GM12892 (cell line): ENCODE results near the gene TRIM17.

ENCODE experiments used
- DNase-seq: peaks from one replicate; pipeline ENCODE4 v3.0.0; 2011; ENCODE audit not compliant: insufficient read length
- FAIRE-seq: peaks from 2 replicates; lab custom pipeline; 2011; peaks lifted over from hg19 to GRCh38; lab: Jason Lieb, UNC
- POLR2A ChIP-seq: IDR thresholded peaks from 2 replicates; pipeline ENCODE4 v1.6.1; 2011; ENCODE audit warnings: low read depth, low read length, control low read depth
- POLR2AphosphoS5 ChIP-seq: IDR thresholded peaks from 2 replicates; pipeline ENCODE4 v1.6.1; 2011; ENCODE audit warnings: low read depth, low read length, control low read depth
- TAF1 ChIP-seq: IDR thresholded peaks from 2 replicates; pipeline ENCODE4 v1.6.1; 2011; ENCODE audit warnings: low read depth, mild to moderate bottlenecking, control low read depth, low read length, borderline replicate concordance

The TRIM17 gene

GRCh38 chr1:228397966-228398365, 18.7 kb downstream of the TRIM17 start:
- DNase-seq (no peak), FAIRE-seq (no peak)
- TF ChIP-seq TAF1 (no peak), POLR2A (no peak), POLR2AphosphoS5 (no peak)

DNA sequence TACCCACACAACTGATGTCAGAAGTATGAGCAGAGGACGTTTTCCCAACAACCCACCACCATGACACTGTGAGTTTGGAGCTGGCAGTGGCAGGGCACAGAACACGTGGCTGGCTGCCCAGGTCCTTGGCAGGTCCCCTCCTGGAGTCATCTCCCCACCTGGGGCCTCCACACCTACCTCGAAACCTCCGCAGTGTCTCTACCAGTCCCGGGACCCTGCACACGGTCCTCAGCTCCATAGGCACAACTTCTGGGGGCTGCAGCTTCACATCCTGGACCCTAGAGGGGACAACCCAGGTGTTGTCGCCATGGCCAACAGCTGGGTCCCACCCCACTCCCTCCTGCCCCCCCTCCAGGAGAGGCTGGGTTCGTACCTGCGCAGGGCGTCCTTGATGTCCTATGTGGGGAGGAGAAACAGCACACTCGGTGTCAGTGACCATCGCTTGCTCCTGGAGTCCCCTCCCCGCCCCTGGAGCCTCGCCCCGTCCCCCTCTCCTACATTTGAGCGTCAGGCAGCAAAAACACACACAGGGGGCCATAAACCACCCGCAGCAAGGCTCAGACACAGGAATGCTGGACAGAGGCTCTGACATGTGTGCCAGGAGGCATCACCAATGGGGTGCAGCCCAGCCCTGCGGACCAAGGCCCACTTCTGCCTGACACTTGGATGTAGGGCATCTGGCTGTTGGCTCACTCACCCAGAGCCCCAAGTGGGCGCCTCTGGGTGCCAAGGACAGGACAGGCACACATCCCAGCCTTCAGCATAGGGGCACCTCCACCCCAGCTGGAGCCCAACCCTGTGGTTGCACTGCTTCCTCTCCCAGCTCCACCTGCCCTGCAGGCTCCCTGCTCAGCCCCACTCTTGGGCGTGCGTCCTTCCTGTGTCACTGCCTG, 19.6 kb downstream of the TRIM17 start:
- TF ChIP-seq TAF1 (no peak), POLR2AphosphoS5 (no peak), POLR2A (no peak)
- FAIRE-seq, result no peak
- no peak for DNase-seq

DNA sequence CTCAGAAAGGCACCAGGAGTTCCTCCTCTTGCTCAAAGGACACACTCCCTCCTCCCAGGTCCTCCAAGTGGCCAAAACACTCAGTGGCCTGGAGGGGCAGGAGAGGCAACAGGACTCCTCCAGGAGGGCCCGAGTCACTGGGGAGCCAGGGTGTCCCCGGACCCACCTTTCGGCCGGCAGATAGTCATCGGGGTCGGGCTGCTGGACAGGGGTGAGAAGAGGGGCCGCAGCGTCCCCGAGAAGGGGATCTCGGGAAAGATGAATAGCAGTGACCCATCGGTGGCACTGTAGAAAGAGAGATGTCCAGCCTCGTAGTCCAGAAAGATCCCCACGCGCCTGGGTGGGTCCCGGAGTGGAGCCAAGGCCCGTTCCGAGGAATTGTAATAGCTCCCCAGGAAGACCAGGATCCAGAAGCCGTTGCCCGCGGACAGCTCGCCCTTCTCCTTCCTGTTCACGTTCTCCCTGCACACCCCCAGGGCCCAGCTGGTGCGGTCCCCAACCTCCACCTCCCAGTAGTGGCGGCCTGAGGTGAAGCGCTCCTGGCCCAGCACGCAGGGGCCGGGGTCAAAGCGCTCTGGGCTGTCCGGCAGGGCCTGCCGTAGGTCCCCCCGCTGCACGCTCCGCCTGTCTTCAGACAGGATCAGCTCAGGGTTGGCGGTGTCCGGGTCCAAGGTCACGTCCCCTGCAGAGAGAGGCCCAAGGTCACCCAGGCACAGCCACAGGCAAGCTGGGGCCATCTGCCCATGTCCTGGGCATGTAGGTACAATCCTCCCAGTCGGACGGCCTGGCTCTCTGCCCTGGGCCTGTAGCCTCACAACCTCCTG, 21.9 kb downstream of the TRIM17 start:
- TF ChIP-seq POLR2A (no peak), POLR2AphosphoS5 (no peak), TAF1 (no peak)
- FAIRE-seq (no peak), DNase-seq (no peak)

GRCh38 chr1:228393811-228394570, 22.7 kb downstream of the TRIM17 start:
- DNase-seq, result no peak
- FAIRE-seq, result no peak

GRCh38 chr1:228393268-228393701, 23.4 kb downstream of the TRIM17 start:
- DNase-seq (no peak), FAIRE-seq (no peak)
- TF ChIP-seq POLR2AphosphoS5 (no peak), TAF1 (no peak), POLR2A (no peak)

More at GRCh38 chr1:228393811-228394570, 22.7 kb downstream of the TRIM17 start:
- TF ChIP-seq TAF1 (no peak), POLR2AphosphoS5 (no peak), POLR2A (no peak)

- DNase-seq, result no peak
- TF ChIP-seq POLR2AphosphoS5 (no peak), TAF1 (no peak), POLR2A (no peak)
- no peak for FAIRE-seq
Observed at GRCh38 chr1:228392111-228392936, 24.3 kb downstream of the TRIM17 start.

- FAIRE-seq (no peak), DNase-seq (no peak)
- TF ChIP-seq POLR2A, result peak; percentile 35; the same call in 1 of the 2 replicates
- peak; percentile 48; the same call in 1 of the 2 replicates for TF ChIP-seq POLR2AphosphoS5
- TF ChIP-seq TAF1, result no peak
Observed at GRCh38 chr1:228391411-228392020, 25.1 kb downstream of the TRIM17 start.

- FAIRE-seq (no peak), DNase-seq (no peak)
- TF ChIP-seq POLR2AphosphoS5 (no peak), POLR2A (no peak), TAF1 (no peak)
Observed at GRCh38 chr1:228390649-228391048, 26.0 kb downstream of the TRIM17 start.

DNA sequence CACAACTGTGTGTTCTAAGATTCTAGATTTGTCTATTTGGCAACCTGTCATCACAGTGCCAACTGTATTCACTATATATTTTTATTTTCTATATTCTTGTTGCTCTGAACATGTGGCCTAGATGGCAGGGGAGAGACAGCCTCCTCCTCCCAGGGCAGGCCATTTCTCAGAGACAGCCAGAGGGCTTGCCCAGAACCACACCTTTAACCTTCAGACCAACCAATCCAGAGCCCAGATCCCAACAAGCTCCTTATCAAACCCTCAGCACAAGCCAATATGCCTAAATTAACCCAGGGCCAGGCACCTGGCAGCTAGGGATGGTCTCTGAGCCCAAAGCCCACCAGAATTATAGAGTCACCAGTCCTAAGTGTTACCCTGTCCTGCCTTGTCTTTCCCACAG, 29.3 kb downstream of the TRIM17 start:
- no peak for TF ChIP-seq POLR2AphosphoS5
- no peak for DNase-seq
- no peak for FAIRE-seq

- no peak for FAIRE-seq
- TF ChIP-seq TAF1, result no peak
- no peak for TF ChIP-seq POLR2A
- TF ChIP-seq POLR2AphosphoS5, result no peak
Observed at GRCh38 chr1:228385232-228385631, 31.4 kb downstream of the TRIM17 start.

More at GRCh38 chr1:228385232-228385631, 31.4 kb downstream of the TRIM17 start:
- no peak for DNase-seq
